Sigmoid colon (tissue), 7 donors: ENCODE data around the gene FRAT2. TPM values are rescaled to one million over a fixed set of nuclear protein-coding genes. Genes with fewer than 3 reads are reported as not detected.
A peak's percentile ranks its signal among the peaks of the same experiment; 100 is the strongest.

Experiments used
- DNase-seq: peaks from one replicate; pipeline ENCODE4 v3.0.0-alpha.2; 2019
- H3K27ac ChIP-seq, 4 donors: fragments of 200-600 bp; sonication (generic); one replicate each; pipeline ENCODE4 v1.5.1; 2016 to 2019; ENCODE audit warnings: mild to moderate bottlenecking in 1 of 4
- H3K27me3 ChIP-seq, 3 donors: fragments of 200-600 bp; sonication (generic); one replicate each; pipeline ENCODE4 v1.5.1; 2019; ENCODE audit warnings: mild to moderate bottlenecking in 1 of 3
- H3K36me3 ChIP-seq, 4 donors: fragments of 200-600 bp; sonication (generic); one replicate each; pipeline ENCODE4 v1.5.1; 2016 to 2019
- H3K4me1 ChIP-seq, 4 donors: fragments of 200-600 bp; sonication (generic); one replicate each; pipeline ENCODE4 v1.5.1; 2017 to 2019
- H3K4me3 ChIP-seq, 4 donors: fragments of 200-600 bp; sonication (generic); one replicate each; pipeline ENCODE4 v1.5.1; 2017 to 2019; ENCODE audit warnings: mild to moderate bottlenecking in 2 of 4, moderate library complexity in 1 of 4
- H3K9me3 ChIP-seq, 4 donors: fragments of 200-600 bp in 3 of 4; sonication (generic) in 3 of 4; one replicate each; pipeline versions ENCODE4 v1.5.1 to v1.6.1; 2013 to 2019
- EP300 ChIP-seq, 4 donors: sonication (generic); formaldehyde crosslinking; IDR thresholded peaks; one replicate each; pipeline ENCODE4 v1.6.1; 2017; ENCODE audit warnings: antibody characterized with exemption in 4 of 4
- POLR2A ChIP-seq, 2 donors: fragments of 450-650 bp; IDR thresholded peaks; one replicate each; pipeline ENCODE4 v1.6.1; 2016; ENCODE audit warnings: antibody characterized with exemption in 2 of 2, mild to moderate bottlenecking in 2 of 2, moderate library complexity in 2 of 2
- POLR2AphosphoS5 ChIP-seq, 4 donors: sonication (generic); formaldehyde crosslinking; IDR thresholded peaks; one replicate each; pipeline ENCODE4 v1.6.1; 2017; ENCODE audit warnings: antibody characterized with exemption in 4 of 4
- WGBS, 2 donors: extraction: QIAGEN DNeasy Blood & Tissue Kit; methylation state at CpG; one replicate each; pipeline ENCODE4 v1.1.7; 2013; 5-methylcytosine and 5-hydroxymethylcytosine counted together
- intact Hi-C: fragments of 100-400 bp; cut with DNase I; formaldehyde crosslinking; loops from one replicate; pipeline ENCODE4 v1.15.1; 2023
- polyA plus RNA-seq, 3 donors: library from polyadenylated mRNA; stranded (reverse); fragments of 200-250 nt; gene quantifications; one replicate each; pipeline ENCODE4 v1.2.3, GENCODE V29; 2013
- total RNA-seq, 4 donors: library from RNA; depleted of rRNA; stranded (reverse); fragments of >200 nt; gene quantifications; one replicate each; pipeline ENCODE4 v1.1.0, GENCODE V29; 2016
- TF ChIP-seq, protein P1 (sequence below), 4 experiments: fragments of 450-650 bp in 3 of 4; fragments of 200-600 bp in 1 of 4; IDR thresholded peaks; one replicate each; pipeline ENCODE4 v1.5.1; 2016 to 2019; ENCODE audit warnings: antibody characterized with exemption in 4 of 4, mild to moderate bottlenecking in 3 of 4, moderate library complexity in 2 of 4
- donor health status: healthy with polysubstance abuse.
- donor health status: Bipolar disorder and iron deficiency.
- donor health status: healthy.

FRAT2 gene, protein sequence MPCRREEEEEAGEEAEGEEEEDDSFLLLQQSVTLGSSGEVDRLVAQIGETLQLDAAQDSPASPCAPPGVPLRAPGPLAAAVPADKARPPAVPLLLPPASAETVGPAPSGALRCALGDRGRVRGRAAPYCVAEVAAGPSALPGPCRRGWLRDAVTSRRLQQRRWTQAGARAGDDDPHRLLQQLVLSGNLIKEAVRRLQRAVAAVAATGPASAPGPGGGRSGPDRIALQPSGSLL
- total RNA-seq (10 to 100 TPM; 11.9 to 18.9 (median 15.7) TPM), polyA plus RNA-seq (10 to 100 TPM; 23.4 to 31.0 (median 24.6) TPM)

DNA sequence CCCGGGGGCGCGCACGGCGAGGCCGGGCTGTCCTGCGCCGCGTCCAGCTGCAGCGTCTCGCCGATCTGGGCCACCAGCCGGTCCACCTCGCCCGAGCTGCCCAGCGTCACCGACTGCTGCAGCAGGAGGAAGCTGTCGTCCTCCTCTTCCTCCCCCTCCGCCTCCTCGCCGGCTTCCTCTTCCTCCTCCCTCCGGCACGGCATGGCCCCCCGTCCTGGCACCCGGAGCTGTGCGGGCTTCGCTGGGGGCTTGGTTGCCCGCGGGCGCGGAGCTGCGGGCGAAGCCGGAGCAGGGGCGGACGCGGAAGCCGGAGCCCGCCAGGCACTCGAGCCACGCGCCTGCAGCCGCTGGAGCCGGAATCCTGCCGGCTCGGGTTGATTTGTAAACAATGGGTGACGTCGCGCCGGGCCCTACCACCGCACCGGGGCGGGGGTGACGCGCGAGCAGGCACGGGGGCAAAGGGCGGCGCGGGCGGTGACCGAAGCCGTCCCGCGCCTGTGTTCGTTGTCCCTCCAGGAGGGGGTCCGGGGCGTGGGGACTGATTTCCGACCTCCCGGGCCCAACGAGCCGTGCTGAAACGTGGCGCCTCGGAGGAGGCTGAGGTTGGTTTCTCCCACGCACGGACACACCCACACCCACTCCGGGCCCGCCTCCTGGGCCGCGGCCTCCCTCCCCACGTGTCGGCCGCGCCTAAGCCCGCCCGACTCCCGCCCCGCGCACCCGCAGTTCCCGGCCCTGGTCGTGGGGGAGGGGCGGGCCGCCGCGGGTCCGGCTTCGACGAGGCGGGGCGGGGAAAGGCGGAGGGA lies at the start of gene FRAT2:
TSS of gene FRAT2 (minus strand) at position 360 of the 806 bp plus-strand sequence. CDS start at position 203, 157 bp downstream.
- intact Hi-C loops: loop anchor here (1.0 to 5.0 kb wide), 2 partner anchors 42 to 68 kb away; partner anchors contain the start of genes ARHGAP19 and RRP12
- H3K27me3 ChIP-seq: no peaks in the 10 kb centered on the region
- peak within 1 kb of the TSS; percentile 79 to 92 (median 81) for H3K4me3 ChIP-seq
- H3K4me1 ChIP-seq: peaks cover 0 to 58% (median 47%) of the 10 kb centered on the region in 4 donors
- H3K36me3 ChIP-seq: peaks cover 0 to under 1% (median 0%) of the 10 kb centered on the region in 4 donors
- H3K9me3 ChIP-seq: no peaks in the 10 kb centered on the region
- WGBS, 2 donors: 0% methylated on average over 103 of the region's 103 CpGs
- peak; percentile 72 to 77 for TF ChIP-seq POLR2A (IDR thresholded peaks at IDR 0.05)
- TF ChIP-seq, protein P1, sequence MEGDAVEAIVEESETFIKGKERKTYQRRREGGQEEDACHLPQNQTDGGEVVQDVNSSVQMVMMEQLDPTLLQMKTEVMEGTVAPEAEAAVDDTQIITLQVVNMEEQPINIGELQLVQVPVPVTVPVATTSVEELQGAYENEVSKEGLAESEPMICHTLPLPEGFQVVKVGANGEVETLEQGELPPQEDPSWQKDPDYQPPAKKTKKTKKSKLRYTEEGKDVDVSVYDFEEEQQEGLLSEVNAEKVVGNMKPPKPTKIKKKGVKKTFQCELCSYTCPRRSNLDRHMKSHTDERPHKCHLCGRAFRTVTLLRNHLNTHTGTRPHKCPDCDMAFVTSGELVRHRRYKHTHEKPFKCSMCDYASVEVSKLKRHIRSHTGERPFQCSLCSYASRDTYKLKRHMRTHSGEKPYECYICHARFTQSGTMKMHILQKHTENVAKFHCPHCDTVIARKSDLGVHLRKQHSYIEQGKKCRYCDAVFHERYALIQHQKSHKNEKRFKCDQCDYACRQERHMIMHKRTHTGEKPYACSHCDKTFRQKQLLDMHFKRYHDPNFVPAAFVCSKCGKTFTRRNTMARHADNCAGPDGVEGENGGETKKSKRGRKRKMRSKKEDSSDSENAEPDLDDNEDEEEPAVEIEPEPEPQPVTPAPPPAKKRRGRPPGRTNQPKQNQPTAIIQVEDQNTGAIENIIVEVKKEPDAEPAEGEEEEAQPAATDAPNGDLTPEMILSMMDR (IDR thresholded peaks at IDR 0.05): no peak
- TF ChIP-seq POLR2AphosphoS5 (IDR thresholded peaks at IDR 0.05): peak; percentile 76 to 92 (median 89)
- TF ChIP-seq EP300 (IDR thresholded peaks at IDR 0.05): peak in 1 of 4 donors; percentile 15
- DNase-seq: peak; percentile 96
- H3K27ac ChIP-seq: peak within 1 kb of the TSS; percentile 93 to 95 (median 94)

DNA sequence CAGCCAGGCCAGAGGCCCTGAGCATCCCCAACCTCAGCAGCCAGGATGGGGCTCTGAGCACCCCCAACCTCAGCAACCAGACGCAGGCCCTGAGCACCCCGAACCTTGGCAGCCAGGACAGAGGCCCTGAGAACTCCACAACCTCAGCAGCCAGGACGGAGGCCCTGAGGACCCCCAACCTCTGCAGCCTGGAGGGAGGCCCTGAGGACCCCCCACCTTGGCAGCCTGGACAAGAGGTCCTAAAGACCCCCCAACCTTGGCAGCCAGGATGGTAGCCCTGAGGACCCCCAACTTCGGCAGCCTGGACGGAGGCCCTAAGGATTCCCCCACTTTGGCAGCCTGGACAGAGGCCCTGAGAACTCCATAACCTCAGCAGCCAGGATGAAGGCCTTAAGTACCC lies 49.6 kb upstream of the FRAT2 start:
- Histone ChIP-seq H3K9me3 (no peaks in the 10 kb centered on the region), H3K27me3 (no peaks in the 10 kb centered on the region), H3K4me1 (no peaks in the 10 kb centered on the region), H3K36me3 (peaks cover 0 to 87% (median 16%) of the 10 kb centered on the region in 4 donors), H3K27ac (no peak overlapping the region), H3K4me3 (no peak overlapping the region)
- intact Hi-C loops: no loop called here
- WGBS, 2 donors: 96 to 98% methylated on average over 5 of the region's 5 CpGs
- no peak for DNase-seq
- no peak for TF ChIP-seq EP300 (IDR thresholded peaks at IDR 0.05)

DNA sequence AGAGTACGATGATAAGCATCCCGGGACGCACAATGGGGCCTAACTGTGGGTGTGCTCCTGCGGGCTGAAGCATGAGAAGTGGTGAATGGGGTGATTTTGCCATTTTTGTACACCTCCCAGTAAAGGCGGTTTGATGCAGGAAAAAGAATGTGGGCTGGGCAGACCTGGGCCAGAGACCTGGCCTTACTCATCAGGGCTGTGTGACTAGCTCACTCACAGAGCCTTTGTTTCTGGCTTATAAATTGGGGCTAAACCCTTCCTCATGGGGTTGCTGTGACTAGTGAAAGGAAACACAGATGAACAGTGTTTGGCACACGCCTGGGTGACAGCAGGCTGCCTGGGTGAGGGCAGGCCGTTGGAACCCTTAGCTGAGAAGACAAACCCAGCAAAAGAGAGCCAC lies 48.6 kb upstream of the FRAT2 start:
- intact Hi-C loops: no loop called here
- no peaks in the 10 kb centered on the region for H3K9me3 ChIP-seq
- DNase-seq: no peak
- TF ChIP-seq POLR2A (IDR thresholded peaks at IDR 0.05) (no peak), EP300 (IDR thresholded peaks at IDR 0.05) (no peak), POLR2AphosphoS5 (IDR thresholded peaks at IDR 0.05) (no peak)
- TF ChIP-seq, protein P1 (IDR thresholded peaks at IDR 0.05): no peak
- no peak overlapping the region for H3K4me3 ChIP-seq
- WGBS, 2 donors: 94 to 97% methylated on average over 7 of the region's 7 CpGs
- H3K4me1 ChIP-seq: no peaks in the 10 kb centered on the region
- no peak overlapping the region for H3K27ac ChIP-seq
- no peaks in the 10 kb centered on the region for H3K27me3 ChIP-seq
- H3K36me3 ChIP-seq: peaks cover 0 to 87% (median 10%) of the 10 kb centered on the region in 4 donors

DNA sequence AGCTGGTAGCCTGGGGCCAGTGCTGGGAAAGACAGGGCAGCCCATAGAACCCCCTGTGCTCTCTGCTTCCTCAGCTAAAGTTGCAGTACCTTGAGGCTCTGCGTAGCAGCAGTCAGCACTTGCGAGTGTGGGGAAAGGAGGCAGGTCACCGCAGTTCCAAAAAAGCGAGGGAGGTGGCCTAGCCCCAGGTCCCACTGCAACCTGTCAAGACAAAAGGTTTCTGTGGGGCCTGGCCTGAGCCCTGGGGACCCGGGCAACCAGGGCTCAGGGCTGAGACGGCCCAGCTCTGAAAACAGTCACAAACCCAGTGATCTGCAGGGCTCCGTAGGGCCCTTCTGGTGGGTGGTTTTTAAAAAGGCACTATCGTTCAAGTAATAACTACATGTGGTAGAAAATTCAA lies 47.1 kb upstream of the FRAT2 start:
- 83 to 93% methylated on average over 8 of the region's 8 CpGs for WGBS, 2 donors
- Histone ChIP-seq H3K9me3 (no peaks in the 10 kb centered on the region), H3K27me3 (no peaks in the 10 kb centered on the region), H3K4me1 (no peaks in the 10 kb centered on the region), H3K4me3 (no peak overlapping the region), H3K27ac (no peak overlapping the region), H3K36me3 (peaks cover 0 to 86% (median 7%) of the 10 kb centered on the region in 4 donors)
- no peak for DNase-seq
- intact Hi-C loops: no loop called here
- no peak for TF ChIP-seq POLR2A (IDR thresholded peaks at IDR 0.05)
- no peak for TF ChIP-seq EP300 (IDR thresholded peaks at IDR 0.05)
- TF ChIP-seq, protein P1 (IDR thresholded peaks at IDR 0.05): no peak
- no peak for TF ChIP-seq POLR2AphosphoS5 (IDR thresholded peaks at IDR 0.05)

DNA sequence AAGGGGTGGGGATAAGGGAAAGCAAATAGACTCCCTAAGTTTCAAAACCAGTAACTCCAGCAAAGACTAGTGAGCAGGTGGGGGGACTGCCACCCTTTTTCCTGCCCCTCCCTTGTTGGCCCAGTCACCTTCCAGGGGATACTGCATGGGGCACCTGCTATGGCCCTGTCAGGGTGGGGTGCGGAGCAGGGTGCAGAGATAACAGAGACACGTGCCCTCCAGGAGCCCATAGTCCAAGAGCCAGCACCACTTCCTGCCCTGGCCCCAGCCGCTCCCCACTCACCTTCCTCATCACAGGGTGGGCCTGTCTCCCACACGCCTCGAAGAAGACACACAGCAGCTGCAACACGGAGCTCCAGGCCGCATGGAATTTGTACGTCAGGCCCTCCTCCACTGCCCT lies 46.0 kb upstream of the FRAT2 start:
- Histone ChIP-seq H3K27me3 (no peaks in the 10 kb centered on the region), H3K27ac (no peak overlapping the region), H3K4me1 (no peaks in the 10 kb centered on the region), H3K36me3 (peaks cover 0 to 85% (median 7%) of the 10 kb centered on the region in 4 donors), H3K4me3 (no peak overlapping the region), H3K9me3 (no peaks in the 10 kb centered on the region)
- WGBS, 2 donors: 48 to 83% methylated on average over 8 of the region's 8 CpGs
- no peak for DNase-seq
- TF ChIP-seq POLR2A (IDR thresholded peaks at IDR 0.05) (no peak), EP300 (IDR thresholded peaks at IDR 0.05) (no peak), POLR2AphosphoS5 (IDR thresholded peaks at IDR 0.05) (no peak)
- TF ChIP-seq, protein P1 (IDR thresholded peaks at IDR 0.05): no peak
- intact Hi-C loops: no loop called here
